SU-DHL-6 (cell line): Measurements from ENCODE around the gene CFAP91.
A peak's percentile ranks its signal among the peaks of the same experiment; 100 is the strongest.

Source experiments
- H2AFZ ChIP-seq: fragments of 200-600 bp; sonication (generic); 2 replicates; pipeline ENCODE4 v1.6.1; 2014; ENCODE audit warnings: low read depth, mild to moderate bottlenecking, moderate library complexity, mixed read lengths, antibody characterized with exemption, low read length; ENCODE audit not compliant: severe bottlenecking
- H3F3A ChIP-seq: fragments of 200-600 bp; shearing (Covaris generic); 2 replicates; pipeline ENCODE4 v1.6.0; 2016; ENCODE audit warnings: antibody characterized with exemption, mild to moderate bottlenecking; ENCODE audit not compliant: insufficient read depth
- H3K27ac ChIP-seq: fragments of 200-600 bp; sonication (generic); 2 replicates; pipeline ENCODE4 v1.5.1; 2016; ENCODE audit warnings: low read depth, mild to moderate bottlenecking, low read length, moderate library complexity, mixed read lengths
- H3K27me3 ChIP-seq: fragments of 200-600 bp; sonication (generic), shearing (Covaris generic); 2 replicates; pipeline ENCODE4 v1.6.0; 2014; ENCODE audit warnings: mild to moderate bottlenecking, low read length
- H3K36me3 ChIP-seq: fragments of 200-600 bp; sonication (generic); 2 replicates; pipeline ENCODE4 v1.6.1; 2014; ENCODE audit warnings: mild to moderate bottlenecking, low read length, mixed read lengths
- H3K4me2 ChIP-seq: fragments of 300-600, 200-600 bp; shearing (Covaris generic), sonication (generic); 2 replicates; pipeline ENCODE4 v1.6.0; 2014; ENCODE audit warnings: low read length, low read depth, mild to moderate bottlenecking; ENCODE audit not compliant: poor library complexity, severe bottlenecking
- H3K4me3 ChIP-seq: fragments of 200-600 bp; sonication (generic); 2 replicates; pipeline ENCODE4 v1.5.1; 2014; ENCODE audit warnings: antibody characterized with exemption, low read length, mild to moderate bottlenecking, mixed read lengths; ENCODE audit not compliant: insufficient read depth, poor library complexity, severe bottlenecking
- H3K79me2 ChIP-seq: fragments of 200-600 bp; sonication (generic); 2 replicates; pipeline ENCODE4 v1.6.1; 2014; ENCODE audit warnings: mild to moderate bottlenecking, low read length, moderate library complexity; ENCODE audit not compliant: insufficient read depth
- H3K9ac ChIP-seq: fragments of 200-600 bp; sonication (generic); 2 replicates; pipeline ENCODE4 v1.7.0; 2014; ENCODE audit warnings: mild to moderate bottlenecking, low read length
- H3K9me2 ChIP-seq: fragments of 200-600 bp; sonication (generic); replicated peaks from 2 replicates; pipeline ENCODE4 v1.6.1; 2014; ENCODE audit warnings: low read length; ENCODE audit not compliant: insufficient read depth
- H3K9me3 ChIP-seq: fragments of 200-600 bp; sonication (generic); 2 replicates; pipeline ENCODE4 v1.6.1; 2014; ENCODE audit warnings: low read length, mixed read lengths; ENCODE audit not compliant: insufficient read depth
- H4K20me1 ChIP-seq: fragments of 200-600 bp; sonication (generic); 2 replicates; pipeline ENCODE4 v1.6.1; 2014; ENCODE audit warnings: low read depth, mild to moderate bottlenecking, antibody characterized with exemption, low read length, moderate library complexity, mixed read lengths
- EZH2phosphoT487 ChIP-seq: fragments of 200-600 bp; sonication (generic), shearing (Covaris generic); conservative IDR thresholded peaks from 2 replicates; pipeline ENCODE4 v1.6.1; 2018; ENCODE audit warnings: mild to moderate bottlenecking, antibody characterized with exemption, low read length, moderate library complexity, mixed read lengths
- TF ChIP-seq, protein P1 (sequence below): fragments of 200-600 bp; sonication (generic); IDR thresholded peaks from one replicate; pipeline ENCODE4 v1.5.1; 2017; ENCODE audit warnings: antibody characterized with exemption, mild to moderate bottlenecking, low read length, moderate library complexity; ENCODE audit not compliant: insufficient read depth, poor library complexity, severe bottlenecking

The CFAP91 gene

DNA sequence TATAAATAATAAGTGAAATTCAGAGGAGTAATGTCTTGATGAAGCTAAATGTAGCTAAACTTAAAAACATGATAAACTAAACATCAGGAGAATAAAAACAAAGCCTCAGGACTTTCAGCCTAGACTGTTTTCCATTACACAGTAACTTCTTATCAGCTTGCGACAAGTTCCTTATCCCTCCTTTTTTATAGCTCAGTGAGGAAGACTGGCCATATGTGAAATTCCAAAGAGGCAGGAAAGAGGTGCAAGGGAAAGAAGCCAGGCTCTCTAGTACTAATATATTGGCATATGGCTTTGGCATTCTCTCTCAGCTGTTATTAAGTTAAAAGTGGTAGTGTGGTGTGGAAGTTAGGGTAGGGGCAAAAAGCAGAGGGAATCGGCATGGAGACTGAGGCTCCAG lies 30.0 kb upstream of the CFAP91 start:
- H3K9me3 ChIP-seq = no peaks in the 10 kb centered on the region
- H3K4me2 ChIP-seq = no peak overlapping the region
- H3K36me3 ChIP-seq = peaks cover 66% of the 10 kb centered on the region

DNA sequence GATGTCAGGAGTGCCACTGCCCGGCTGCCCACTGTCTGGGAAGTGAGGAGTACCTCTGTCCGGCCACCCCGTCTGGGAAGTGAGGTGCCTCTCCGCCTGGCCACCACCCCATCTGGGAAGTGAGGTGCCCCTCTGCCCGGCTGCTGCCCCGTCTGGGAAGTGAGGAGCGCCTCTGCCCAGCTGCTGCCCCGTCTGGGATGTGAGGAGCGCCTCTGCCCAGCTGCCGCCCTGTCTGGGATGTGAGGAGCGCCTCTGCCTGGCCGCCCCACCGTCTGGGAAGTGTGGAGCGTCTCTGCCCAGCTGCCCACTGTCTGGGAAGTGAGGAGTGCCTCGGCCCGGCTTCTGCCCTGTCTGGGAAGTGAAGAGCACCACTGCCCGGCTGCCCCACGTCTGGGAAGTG lies 28.9 kb upstream of the CFAP91 start:
- no peak overlapping the region for H3K4me2 ChIP-seq
- H3K79me2 ChIP-seq = peaks cover 42% of the 10 kb centered on the region
- no peak overlapping the region for H3K9ac ChIP-seq
- no peak overlapping the region for H3K4me3 ChIP-seq
- H2AFZ ChIP-seq = no peak overlapping the region
- no peaks in the 10 kb centered on the region for H3K9me2 ChIP-seq
- peaks cover 7% of the 10 kb centered on the region; the same call in 1 of the 2 replicates for H3F3A ChIP-seq
- H3K27ac ChIP-seq = no peak overlapping the region
- TF ChIP-seq EZH2phosphoT487 = no peak
- TF ChIP-seq, protein P1, sequence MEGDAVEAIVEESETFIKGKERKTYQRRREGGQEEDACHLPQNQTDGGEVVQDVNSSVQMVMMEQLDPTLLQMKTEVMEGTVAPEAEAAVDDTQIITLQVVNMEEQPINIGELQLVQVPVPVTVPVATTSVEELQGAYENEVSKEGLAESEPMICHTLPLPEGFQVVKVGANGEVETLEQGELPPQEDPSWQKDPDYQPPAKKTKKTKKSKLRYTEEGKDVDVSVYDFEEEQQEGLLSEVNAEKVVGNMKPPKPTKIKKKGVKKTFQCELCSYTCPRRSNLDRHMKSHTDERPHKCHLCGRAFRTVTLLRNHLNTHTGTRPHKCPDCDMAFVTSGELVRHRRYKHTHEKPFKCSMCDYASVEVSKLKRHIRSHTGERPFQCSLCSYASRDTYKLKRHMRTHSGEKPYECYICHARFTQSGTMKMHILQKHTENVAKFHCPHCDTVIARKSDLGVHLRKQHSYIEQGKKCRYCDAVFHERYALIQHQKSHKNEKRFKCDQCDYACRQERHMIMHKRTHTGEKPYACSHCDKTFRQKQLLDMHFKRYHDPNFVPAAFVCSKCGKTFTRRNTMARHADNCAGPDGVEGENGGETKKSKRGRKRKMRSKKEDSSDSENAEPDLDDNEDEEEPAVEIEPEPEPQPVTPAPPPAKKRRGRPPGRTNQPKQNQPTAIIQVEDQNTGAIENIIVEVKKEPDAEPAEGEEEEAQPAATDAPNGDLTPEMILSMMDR = no peak
- no peaks in the 10 kb centered on the region for H4K20me1 ChIP-seq
- no peaks in the 10 kb centered on the region for H3K27me3 ChIP-seq
- H3K9me3 ChIP-seq = no peaks in the 10 kb centered on the region
- peaks cover 55% of the 10 kb centered on the region for H3K36me3 ChIP-seq

More for the DNA sequence above, 30.0 kb upstream of the CFAP91 start:
- no peak overlapping the region for H3K9ac ChIP-seq
- H3K27me3 ChIP-seq = no peaks in the 10 kb centered on the region
- no peak for TF ChIP-seq EZH2phosphoT487
- TF ChIP-seq, protein P1 = no peak
- no peak overlapping the region for H3K27ac ChIP-seq
- H2AFZ ChIP-seq = no peak overlapping the region
- H3K9me2 ChIP-seq = no peaks in the 10 kb centered on the region
- H4K20me1 ChIP-seq = no peaks in the 10 kb centered on the region
- peaks cover 4% of the 10 kb centered on the region; the same call in 1 of the 2 replicates for H3F3A ChIP-seq
- no peak overlapping the region for H3K4me3 ChIP-seq
- peaks cover 42% of the 10 kb centered on the region for H3K79me2 ChIP-seq

DNA sequence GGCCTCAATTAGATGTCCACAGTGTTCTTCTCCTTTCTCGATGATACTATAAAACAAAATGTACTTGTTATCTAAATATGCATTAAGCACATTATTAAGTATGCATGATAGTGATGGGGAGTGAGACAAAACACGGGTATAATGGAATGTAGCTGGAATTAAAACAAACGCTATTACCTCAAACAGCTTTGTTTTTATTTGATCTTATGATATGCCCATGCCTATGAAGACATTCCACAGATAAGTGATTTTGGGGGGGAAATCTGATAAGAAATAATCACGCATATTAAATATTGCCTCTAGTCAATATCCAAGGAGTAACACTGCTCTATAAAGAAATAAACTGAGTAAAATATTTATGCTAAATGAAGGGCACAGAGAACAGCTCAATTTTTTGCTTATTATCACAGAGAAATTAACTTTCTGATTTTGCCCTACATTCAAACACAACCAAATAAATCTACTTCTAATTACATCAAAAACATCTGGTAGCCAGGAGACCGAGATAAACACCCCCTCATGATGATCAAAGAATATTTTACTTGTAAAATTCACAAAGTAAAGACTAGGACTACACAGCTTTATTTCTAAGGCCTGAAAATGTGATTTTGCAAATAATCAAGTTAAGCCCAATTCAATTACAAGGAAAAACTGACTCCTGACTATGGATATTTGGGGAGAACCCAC lies 27.5 kb upstream of the CFAP91 start:
- peak overlapping the region; percentile 66 for H3K9ac ChIP-seq
- H3K4me3 ChIP-seq = peak overlapping the region; percentile 86
- H3K27me3 ChIP-seq = no peaks in the 10 kb centered on the region
- H3K9me3 ChIP-seq = no peaks in the 10 kb centered on the region
- H3K9me2 ChIP-seq = no peaks in the 10 kb centered on the region
- H2AFZ ChIP-seq = no peak overlapping the region
- TF ChIP-seq, protein P1 = no peak
- TF ChIP-seq EZH2phosphoT487 = no peak
- peaks cover 42% of the 10 kb centered on the region for H3K79me2 ChIP-seq
- H3K4me2 ChIP-seq = peak overlapping the region; percentile 89
- peaks cover 15% of the 10 kb centered on the region for H3F3A ChIP-seq
- peaks cover 42% of the 10 kb centered on the region for H3K36me3 ChIP-seq
- no peak overlapping the region for H3K27ac ChIP-seq
- H4K20me1 ChIP-seq = no peaks in the 10 kb centered on the region
